ENCODE measurements around the gene DLGAP4. TPM values are rescaled to one million over a fixed set of nuclear protein-coding genes. Genes with fewer than 3 reads are reported as not detected.

Gene DLGAP4
- total and polyA plus RNA-seq, 2 of the 8 experiments (the other 6 are each of a cell fraction or from before 2014, with no cell fraction given), result 41.2 to 57.2 TPM

GRCh38 chr20:36440370-36441026 lies 134.4 kb downstream of the DLGAP4 start (continued):
- TF ChIP-seq RNF2 (IDR thresholded peaks at IDR 0.05; ENCODE audit: borderline replicate concordance, low read depth, low read length, missing control alignments, poor library complexity, severe bottlenecking) (no peak), EZH2 (IDR thresholded peaks at IDR 0.05; ENCODE audit: low read depth, low read length, severe bottlenecking) (no peak), SUZ12 (IDR thresholded peaks at IDR 0.05; ENCODE audit: low read length) (no peak), SIX5 (IDR thresholded peaks at IDR 0.05; ENCODE audit: low read depth, low read length) (no peak), RBBP5 (IDR thresholded peaks at IDR 0.05; ENCODE audit: borderline replicate concordance, low read depth, low read length) (no peak), TBP (IDR thresholded peaks at IDR 0.05; ENCODE audit: low read depth, low read length) (no peak), RAD21 (IDR thresholded peaks at IDR 0.05 in 1 of 2, conservative IDR thresholded peaks at IDR 0.05 in 1 of 2; ENCODE audit: low read depth in 2 of 2, low read length in 2 of 2) (no peak), TCF12 (IDR thresholded peaks at IDR 0.05; ENCODE audit: low read depth, low read length) (no peak)

All from H1 (cell line).